Measurements from ENCODE around the gene TRIM2.

Gene TRIM2

DNA sequence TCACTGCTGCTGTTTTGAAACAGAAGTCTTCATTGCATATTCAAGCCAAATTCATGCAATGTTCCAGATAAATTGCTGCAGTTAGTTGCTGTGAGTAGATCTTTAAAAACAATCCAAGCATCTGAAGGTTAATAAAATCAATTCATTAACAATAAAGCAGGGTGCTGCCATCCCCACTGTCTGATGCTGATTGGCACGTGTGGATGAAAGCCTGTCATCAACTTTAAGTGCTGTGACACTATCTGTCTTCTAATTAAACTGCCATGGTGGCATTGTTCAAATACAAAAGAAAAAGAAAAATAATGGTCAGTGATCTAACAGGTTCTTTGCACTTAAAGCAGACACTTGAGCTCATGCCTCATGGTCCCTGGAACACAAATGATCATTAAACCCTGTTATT lies 77.2 kb downstream of the TRIM2 start:
- H3K27ac Mint-ChIP-seq = no peak overlapping the region
- H3K4me1 Mint-ChIP-seq (ENCODE audit: low read depth) = peaks cover 3% of the 10 kb centered on the region
- no peak for DNase-seq
- peaks cover 2% of the 10 kb centered on the region for H3K9me3 Mint-ChIP-seq
- H3K36me3 Mint-ChIP-seq (ENCODE audit: low read depth) = no peaks in the 10 kb centered on the region
- no peaks in the 10 kb centered on the region for H3K27me3 Mint-ChIP-seq
- H3K4me3 Mint-ChIP-seq = no peak overlapping the region

DNA sequence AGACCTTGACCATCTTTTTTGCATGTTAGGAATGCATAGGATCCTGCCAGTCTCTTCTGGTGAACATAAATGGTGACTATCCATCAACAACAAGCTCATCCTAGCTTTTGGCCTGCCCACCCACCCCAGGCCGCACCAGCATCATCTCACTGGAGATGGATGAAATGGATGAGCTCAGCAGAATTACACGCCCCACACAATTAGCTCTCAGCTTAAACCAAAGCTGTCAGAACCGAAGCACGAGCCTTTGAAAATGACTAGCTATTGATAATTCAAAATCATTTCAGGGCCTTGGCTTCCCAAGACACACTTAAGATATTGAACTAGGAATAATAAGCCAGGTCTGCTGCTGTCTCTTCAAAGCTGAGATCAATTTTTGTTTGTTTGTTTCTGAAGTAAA lies 77.8 kb downstream of the TRIM2 start:
- Mint-ChIP-seq H3K4me3 (no peak overlapping the region), H3K27ac (no peak overlapping the region), H3K36me3 (ENCODE audit: low read depth) (no peaks in the 10 kb centered on the region), H3K27me3 (no peaks in the 10 kb centered on the region), H3K9me3 (peaks cover 2% of the 10 kb centered on the region), H3K4me1 (ENCODE audit: low read depth) (peaks cover 3% of the 10 kb centered on the region)
- no peak for DNase-seq

DNA sequence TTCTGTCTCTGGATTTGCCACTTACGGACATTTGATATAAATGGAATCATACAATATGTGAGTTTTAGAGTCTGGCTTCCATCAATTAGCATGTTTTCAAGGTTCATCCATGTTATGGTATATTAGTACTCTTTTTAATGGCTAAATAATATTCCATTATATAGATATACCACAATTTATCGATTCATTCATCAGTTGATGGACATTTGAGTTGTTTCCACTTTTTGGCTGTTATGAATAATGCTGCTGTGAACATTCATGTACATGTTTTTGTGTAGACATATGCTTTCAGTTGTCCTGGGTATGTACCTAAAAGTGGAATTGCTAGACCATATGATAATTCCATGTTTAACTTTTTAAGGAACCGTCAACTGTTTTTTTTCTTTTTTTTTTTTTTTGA lies 79.0 kb downstream of the TRIM2 start:
- Mint-ChIP-seq H3K4me1 (ENCODE audit: low read depth) (no peaks in the 10 kb centered on the region), H3K27ac (no peak overlapping the region), H3K9me3 (peaks cover 2% of the 10 kb centered on the region), H3K36me3 (ENCODE audit: low read depth) (no peaks in the 10 kb centered on the region), H3K4me3 (no peak overlapping the region), H3K27me3 (no peaks in the 10 kb centered on the region)
- DNase-seq = no peak

DNA sequence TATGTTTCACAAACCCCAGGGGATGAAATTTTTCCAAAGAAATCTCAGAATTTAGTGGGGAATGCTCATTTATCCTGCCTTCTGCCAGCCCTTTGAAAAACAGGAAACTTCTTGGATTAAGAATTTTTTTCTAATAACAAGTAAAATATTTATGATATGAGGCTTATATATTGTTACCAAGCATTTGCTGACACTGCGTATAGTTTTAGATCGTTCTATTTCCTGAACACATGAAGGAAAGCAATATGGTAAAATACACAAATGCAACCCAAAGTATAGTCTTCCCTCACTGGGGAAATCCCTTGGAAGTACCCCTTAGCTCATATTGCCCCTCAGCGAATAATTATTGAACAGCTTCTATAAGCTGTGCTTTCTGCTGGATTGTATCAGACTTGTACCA lies 85.9 kb downstream of the TRIM2 start:
- Mint-ChIP-seq H3K4me3 (no peak overlapping the region), H3K27ac (no peak overlapping the region), H3K27me3 (no peaks in the 10 kb centered on the region), H3K36me3 (ENCODE audit: low read depth) (no peaks in the 10 kb centered on the region), H3K4me1 (ENCODE audit: low read depth) (peaks cover 7% of the 10 kb centered on the region), H3K9me3 (no peaks in the 10 kb centered on the region)
- DNase-seq = no peak

DNA sequence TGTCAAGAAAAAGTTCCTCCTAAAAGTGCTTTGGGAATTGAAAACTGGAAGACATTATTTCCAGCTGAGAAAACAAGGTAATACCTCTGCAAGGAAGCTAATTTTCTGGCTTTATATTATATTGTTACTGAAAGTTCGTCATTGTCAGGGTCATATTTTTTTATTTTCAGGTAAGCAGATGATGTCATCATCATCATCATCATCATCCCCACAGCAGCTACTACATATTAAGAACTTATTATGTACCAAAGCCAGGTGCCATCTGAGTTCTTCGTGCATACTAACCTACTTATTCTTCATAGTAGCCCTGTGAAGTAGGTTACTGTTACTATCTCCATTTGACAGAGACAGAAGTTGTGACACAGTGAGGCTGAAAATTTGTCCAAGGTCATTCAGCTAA lies 87.3 kb downstream of the TRIM2 start:
- Mint-ChIP-seq H3K9me3 (no peaks in the 10 kb centered on the region), H3K27me3 (no peaks in the 10 kb centered on the region), H3K27ac (no peak overlapping the region), H3K4me1 (ENCODE audit: low read depth) (peaks cover 7% of the 10 kb centered on the region), H3K36me3 (ENCODE audit: low read depth) (no peaks in the 10 kb centered on the region), H3K4me3 (no peak overlapping the region)
- no peak for DNase-seq

DNA sequence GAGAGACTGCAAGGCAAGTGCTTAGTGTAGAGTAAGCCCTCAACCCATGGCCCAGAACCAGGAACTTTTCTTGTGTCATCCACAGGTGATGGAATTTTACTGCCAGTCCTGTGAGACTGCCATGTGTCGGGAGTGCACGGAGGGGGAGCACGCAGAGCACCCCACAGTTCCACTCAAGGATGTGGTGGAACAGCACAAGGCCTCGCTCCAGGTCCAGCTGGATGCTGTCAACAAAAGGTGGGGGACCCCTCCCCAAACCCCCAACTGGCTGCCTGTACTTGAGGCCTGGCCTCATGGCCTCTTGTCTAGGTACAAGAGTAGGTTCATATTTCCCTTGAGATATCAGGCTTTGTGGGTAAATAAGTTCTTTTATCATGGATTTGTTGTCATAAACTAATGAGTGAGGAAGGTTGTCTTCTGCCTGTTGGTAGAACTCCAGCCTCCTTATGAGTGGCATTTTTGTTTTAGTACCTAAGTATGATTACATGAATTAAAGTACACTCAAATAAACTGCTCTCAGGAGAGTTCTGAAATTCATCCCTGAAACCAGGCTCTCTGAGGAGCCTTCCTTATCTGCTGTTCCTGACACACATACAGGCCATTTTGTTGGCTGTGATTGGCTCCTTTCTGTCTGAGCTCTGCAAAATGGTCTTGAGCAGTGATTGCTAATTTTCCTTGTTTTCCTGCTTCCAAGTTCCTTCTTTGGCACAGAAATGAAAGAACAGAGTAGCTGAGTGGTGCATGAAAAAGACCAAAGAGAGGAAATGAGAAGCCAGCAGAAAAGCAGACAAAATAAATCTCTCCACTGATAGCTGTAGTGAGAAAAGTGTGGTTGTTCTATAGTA lies 88.9 kb downstream of the TRIM2 start:
- no peaks in the 10 kb centered on the region for H3K36me3 Mint-ChIP-seq (ENCODE audit: low read depth)
- no peak overlapping the region for H3K4me3 Mint-ChIP-seq
- H3K27me3 Mint-ChIP-seq = no peaks in the 10 kb centered on the region
- no peak for DNase-seq
- H3K27ac Mint-ChIP-seq = no peak overlapping the region
- peaks cover 7% of the 10 kb centered on the region for H3K4me1 Mint-ChIP-seq (ENCODE audit: low read depth)
- H3K9me3 Mint-ChIP-seq = no peaks in the 10 kb centered on the region

DNA sequence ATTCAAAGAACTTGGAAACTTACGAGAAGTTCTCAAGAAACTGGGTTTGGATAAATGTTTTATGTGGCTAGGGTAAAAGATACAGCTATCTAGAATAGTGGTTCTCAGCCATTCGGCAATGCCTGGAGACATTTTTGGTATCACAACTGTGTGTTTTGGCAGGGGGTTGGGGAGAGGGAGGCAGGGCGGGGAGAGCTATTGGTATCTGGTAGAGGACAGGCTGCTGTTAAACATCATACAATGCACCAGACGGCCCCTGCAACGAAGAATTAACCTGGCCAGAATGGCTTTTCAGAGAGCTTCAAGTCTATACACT lies 89.5 kb downstream of the TRIM2 start:
- Mint-ChIP-seq H3K4me3 (no peak overlapping the region), H3K27me3 (no peaks in the 10 kb centered on the region), H3K27ac (no peak overlapping the region), H3K36me3 (ENCODE audit: low read depth) (no peaks in the 10 kb centered on the region), H3K4me1 (ENCODE audit: low read depth) (peaks cover 3% of the 10 kb centered on the region), H3K9me3 (no peaks in the 10 kb centered on the region)
- no peak for DNase-seq

DNA sequence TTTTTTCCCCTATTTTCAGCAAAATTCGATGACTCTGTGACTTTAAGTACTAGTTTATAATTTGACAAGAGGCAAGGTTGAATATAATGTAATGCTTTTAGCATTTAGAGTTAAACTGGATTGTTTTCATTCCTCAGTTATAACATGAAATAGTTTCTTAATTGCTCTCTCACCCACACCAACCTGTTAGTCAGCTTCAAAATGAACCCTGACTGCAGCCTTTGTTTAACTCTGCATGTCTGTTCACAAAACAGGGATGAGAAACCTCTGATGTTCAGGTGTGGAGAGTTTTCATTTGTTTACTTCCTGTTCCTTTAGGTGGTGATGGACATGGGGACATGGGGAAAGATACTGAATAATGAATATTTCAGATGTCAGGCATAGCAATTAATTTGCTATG lies 90.4 kb downstream of the TRIM2 start:
- no peak for DNase-seq
- H3K4me3 Mint-ChIP-seq = no peak overlapping the region
- peaks cover 3% of the 10 kb centered on the region for H3K4me1 Mint-ChIP-seq (ENCODE audit: low read depth)
- H3K27me3 Mint-ChIP-seq = no peaks in the 10 kb centered on the region
- no peak overlapping the region for H3K27ac Mint-ChIP-seq
- H3K9me3 Mint-ChIP-seq = peaks cover 4% of the 10 kb centered on the region
- H3K36me3 Mint-ChIP-seq (ENCODE audit: low read depth) = peaks cover 2% of the 10 kb centered on the region

DNA sequence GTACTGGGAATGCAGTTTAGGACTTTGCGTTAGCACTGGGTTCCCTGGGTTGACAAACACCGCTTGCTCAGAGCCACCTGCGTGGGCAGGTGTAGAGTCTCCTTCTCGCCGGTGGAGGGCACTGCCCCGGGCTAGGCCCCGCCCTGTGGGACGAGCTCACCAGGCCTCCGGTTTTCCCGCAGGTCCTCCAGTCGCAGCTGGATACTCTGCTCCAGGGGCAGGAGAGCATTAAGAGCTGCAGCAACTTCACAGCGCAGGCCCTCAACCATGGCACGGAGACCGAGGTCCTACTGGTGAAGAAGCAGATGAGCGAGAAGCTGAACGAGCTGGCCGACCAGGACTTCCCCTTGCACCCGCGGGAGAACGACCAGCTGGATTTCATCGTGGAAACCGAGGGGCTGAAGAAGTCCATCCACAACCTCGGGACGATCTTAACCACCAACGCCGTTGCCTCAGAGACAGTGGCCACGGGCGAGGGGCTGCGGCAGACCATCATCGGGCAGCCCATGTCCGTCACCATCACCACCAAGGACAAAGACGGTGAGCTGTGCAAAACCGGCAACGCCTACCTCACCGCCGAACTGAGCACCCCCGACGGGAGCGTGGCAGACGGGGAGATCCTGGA lies 91.0 kb downstream of the TRIM2 start:
- H3K9me3 Mint-ChIP-seq = peaks cover 7% of the 10 kb centered on the region
- H3K27ac Mint-ChIP-seq = no peak overlapping the region
- no peak for DNase-seq
- peaks cover 5% of the 10 kb centered on the region for H3K36me3 Mint-ChIP-seq (ENCODE audit: low read depth)
- no peak overlapping the region for H3K4me3 Mint-ChIP-seq
- H3K27me3 Mint-ChIP-seq = no peaks in the 10 kb centered on the region
- H3K4me1 Mint-ChIP-seq (ENCODE audit: low read depth) = peaks cover 3% of the 10 kb centered on the region

DNA sequence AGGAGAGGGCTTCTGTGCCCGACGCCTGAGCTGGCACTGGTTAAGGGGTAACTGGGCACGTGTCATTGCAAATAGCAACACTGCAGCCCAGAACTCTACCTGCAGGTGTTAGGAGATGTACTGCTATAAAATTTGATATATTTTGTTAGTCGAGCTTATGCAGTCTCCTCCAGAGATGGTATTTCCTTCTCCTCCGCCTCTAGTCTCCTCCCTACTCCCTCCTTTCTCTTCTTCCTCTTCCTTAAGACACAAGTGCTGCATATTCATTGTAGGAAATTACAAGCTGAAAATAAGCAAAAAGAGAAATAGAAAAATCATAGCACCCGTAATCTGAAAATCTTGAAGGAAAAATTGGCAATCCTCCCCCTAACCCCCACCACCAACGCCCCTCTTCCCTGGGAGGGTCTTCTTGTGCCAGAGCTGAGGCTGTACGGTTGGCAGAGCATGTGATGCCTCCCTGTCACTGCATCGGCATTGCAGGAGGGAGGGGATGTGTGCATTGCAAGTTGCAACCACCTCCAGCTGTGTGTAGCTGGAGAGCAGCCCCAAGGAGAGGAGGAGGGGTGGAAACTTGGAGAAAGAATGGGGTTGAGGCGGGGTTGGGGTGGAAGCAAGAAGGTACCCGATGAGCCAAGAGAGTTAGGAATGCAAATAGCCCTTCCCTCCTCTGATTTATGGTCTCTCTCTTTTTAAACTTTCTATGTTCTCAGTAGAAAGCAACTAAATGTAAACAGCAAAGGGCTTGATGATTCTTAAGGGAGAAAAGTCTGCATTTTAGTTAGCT lies 92.0 kb downstream of the TRIM2 start:
- Mint-ChIP-seq H3K4me1 (ENCODE audit: low read depth) (peaks cover 3% of the 10 kb centered on the region), H3K27ac (no peak overlapping the region), H3K4me3 (no peak overlapping the region), H3K27me3 (no peaks in the 10 kb centered on the region), H3K36me3 (ENCODE audit: low read depth) (peaks cover 6% of the 10 kb centered on the region), H3K9me3 (peaks cover 7% of the 10 kb centered on the region)
- DNase-seq = no peak

DNA sequence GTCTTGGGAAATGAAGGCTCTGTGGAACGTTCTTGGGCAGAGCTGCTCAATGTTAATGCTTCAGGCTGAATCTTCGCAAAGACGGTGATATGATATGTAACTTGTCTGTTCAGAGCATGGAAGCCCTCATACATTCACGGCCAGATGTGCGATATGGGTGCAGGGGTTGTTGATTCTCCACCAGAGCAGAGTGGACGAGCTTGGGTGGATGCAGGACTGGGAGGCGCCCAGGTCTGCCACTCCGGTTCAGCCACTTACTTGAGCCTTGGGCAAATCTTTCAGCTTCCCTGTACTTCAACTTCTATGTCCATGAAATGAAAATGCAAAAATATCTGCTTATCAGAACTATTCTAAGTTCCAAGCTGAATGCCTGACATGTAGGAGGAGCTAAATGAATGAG lies 92.9 kb downstream of the TRIM2 start:
- no peak for DNase-seq
- no peak overlapping the region for H3K4me3 Mint-ChIP-seq
- no peak overlapping the region for H3K27ac Mint-ChIP-seq
- H3K9me3 Mint-ChIP-seq = peaks cover 12% of the 10 kb centered on the region
- H3K4me1 Mint-ChIP-seq (ENCODE audit: low read depth) = peaks cover 3% of the 10 kb centered on the region
- H3K27me3 Mint-ChIP-seq = no peaks in the 10 kb centered on the region
- H3K36me3 Mint-ChIP-seq (ENCODE audit: low read depth) = peaks cover 8% of the 10 kb centered on the region

DNA sequence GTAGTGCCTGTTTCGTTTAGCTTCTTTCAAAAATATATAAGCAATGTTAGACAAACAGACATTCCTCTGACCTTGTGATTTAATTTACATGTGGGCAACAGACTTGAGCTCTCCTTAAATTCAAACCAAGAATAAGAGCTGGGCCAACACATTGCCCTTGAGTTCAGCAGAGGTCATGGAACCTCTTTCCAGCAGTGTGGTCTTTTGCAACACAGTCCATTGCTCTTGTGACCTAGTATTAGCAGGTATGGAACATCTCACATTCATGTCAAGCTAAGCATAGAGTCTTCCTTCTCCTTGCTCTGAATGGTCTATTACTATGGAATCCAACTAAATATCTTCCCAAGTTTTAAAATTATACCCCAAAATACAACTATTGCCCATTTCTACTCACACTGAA lies 106.5 kb downstream of the TRIM2 start:
- Mint-ChIP-seq H3K27ac (no peak overlapping the region), H3K27me3 (no peaks in the 10 kb centered on the region), H3K4me1 (ENCODE audit: low read depth) (no peaks in the 10 kb centered on the region), H3K9me3 (no peaks in the 10 kb centered on the region), H3K36me3 (ENCODE audit: low read depth) (no peaks in the 10 kb centered on the region), H3K4me3 (no peak overlapping the region)
- DNase-seq = no peak

DNA sequence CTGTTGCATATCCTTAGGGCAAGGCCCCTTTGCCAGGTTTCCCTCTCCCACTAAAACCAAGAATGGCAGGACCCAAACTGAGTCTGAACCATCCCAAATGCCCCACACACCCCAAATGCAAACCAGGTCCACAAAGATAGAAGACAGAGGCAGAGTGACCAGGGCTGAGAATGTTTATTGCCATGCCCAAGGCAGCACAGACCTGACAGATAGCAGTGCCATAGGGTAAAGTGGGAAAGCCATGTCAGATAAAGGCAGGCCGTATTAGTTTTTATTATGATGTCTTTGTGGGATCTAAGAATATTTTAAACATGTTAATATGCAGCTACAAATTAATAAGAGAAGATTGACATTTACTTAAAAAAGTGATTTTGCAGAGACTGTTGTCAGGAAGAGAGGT lies 110.7 kb downstream of the TRIM2 start:
- H3K27me3 Mint-ChIP-seq = no peaks in the 10 kb centered on the region
- no peaks in the 10 kb centered on the region for H3K36me3 Mint-ChIP-seq (ENCODE audit: low read depth)
- DNase-seq = no peak
- H3K4me3 Mint-ChIP-seq = no peak overlapping the region
- H3K27ac Mint-ChIP-seq = no peak overlapping the region
- no peaks in the 10 kb centered on the region for H3K9me3 Mint-ChIP-seq
- H3K4me1 Mint-ChIP-seq (ENCODE audit: low read depth) = no peaks in the 10 kb centered on the region

DNA sequence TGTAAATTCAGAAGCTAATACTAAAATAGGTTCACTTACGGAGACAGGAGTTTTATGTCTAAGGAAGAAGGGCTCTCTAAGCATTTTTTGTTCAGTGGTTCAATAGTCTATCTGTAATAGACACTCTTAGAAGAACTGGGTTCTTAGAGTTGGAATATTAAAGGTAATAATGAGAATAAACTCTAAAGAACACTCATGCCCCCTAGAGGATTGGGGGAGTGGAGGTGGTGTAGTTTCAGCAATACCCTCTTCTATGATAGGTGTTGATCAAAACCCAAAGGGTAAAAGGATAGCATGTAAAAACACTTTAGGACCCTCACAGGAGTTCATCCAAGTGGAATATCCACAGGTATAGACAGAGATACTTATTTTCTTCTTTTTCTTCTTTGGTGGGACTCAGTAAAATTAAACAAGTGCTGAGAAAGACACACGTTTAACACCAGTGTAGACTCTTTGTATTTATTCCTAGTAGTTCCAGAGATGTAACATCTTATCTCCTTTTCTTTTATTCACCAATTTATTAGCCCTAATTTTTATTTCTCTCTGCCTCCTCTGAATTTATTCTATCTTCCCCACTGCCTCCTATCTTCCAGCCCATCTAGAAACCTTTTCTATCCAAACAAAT lies 114.6 kb downstream of the TRIM2 start:
- Mint-ChIP-seq H3K36me3 (ENCODE audit: low read depth) (no peaks in the 10 kb centered on the region), H3K27ac (no peak overlapping the region), H3K4me1 (ENCODE audit: low read depth) (no peaks in the 10 kb centered on the region), H3K9me3 (no peaks in the 10 kb centered on the region), H3K4me3 (no peak overlapping the region), H3K27me3 (no peaks in the 10 kb centered on the region)
- no peak for DNase-seq

DNA sequence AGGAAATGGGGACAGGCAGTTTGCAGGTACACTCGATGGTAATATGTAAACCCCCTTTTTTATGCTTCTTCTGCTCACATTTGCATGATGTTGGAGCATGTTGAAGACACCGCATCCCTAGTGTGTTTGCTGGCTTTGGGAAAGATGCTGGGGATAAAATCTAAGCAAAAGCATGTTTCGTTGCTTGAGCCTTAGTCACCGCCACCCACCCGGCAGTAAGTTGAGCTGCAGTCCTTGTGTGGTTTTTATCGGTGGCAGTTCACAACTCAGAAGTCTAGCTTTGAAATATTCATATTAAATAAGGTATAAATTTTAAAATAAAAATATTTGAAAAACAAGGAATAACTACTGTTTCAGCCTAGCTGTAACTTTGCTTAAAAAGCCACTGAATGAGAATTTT lies 118.5 kb downstream of the TRIM2 start:
- H3K27ac Mint-ChIP-seq = no peak overlapping the region
- H3K4me3 Mint-ChIP-seq = no peak overlapping the region
- H3K9me3 Mint-ChIP-seq = no peaks in the 10 kb centered on the region
- DNase-seq = no peak
- no peaks in the 10 kb centered on the region for H3K36me3 Mint-ChIP-seq (ENCODE audit: low read depth)
- peaks cover 3% of the 10 kb centered on the region for H3K27me3 Mint-ChIP-seq
- no peaks in the 10 kb centered on the region for H3K4me1 Mint-ChIP-seq (ENCODE audit: low read depth)
